Stimulated activated effector memory CD8-positive, alpha-beta T cell treated with anti-CD3 and anti-CD28 coated beads, Interleukin-12 subunit alpha, Interleukin-12 subunit beta, amount 100 ng/mL, for 72 hours (primary cell): ENCODE results near the gene COL20A1.

ENCODE experiments used
- ATAC-seq: fragments of 150-1000 bp; cut with Tn5 transposase; 2 replicates; pipeline ENCODE4 v1.10.0; 2021
- DNase-seq, 2 donors: peaks; one replicate each; pipeline ENCODE4 v3.0.0; 2021 to 2022; ENCODE audit warnings: low spot score in 2 of 2
- H3K27ac Mint-ChIP-seq: one replicate; pipeline ENCODE4 v1.8.0; 2022; ENCODE audit warnings: mild to moderate bottlenecking, mixed read lengths
- H3K36me3 Mint-ChIP-seq: one replicate; pipeline ENCODE4 v1.8.0; 2022; ENCODE audit warnings: mild to moderate bottlenecking, mixed read lengths
- H3K4me1 Mint-ChIP-seq: one replicate; pipeline ENCODE4 v1.8.0; 2022; ENCODE audit warnings: mixed read lengths
- H3K4me3 Mint-ChIP-seq: one replicate; pipeline ENCODE4 v1.8.0; 2022; ENCODE audit warnings: mild to moderate bottlenecking, mixed read lengths
- H3K9me3 Mint-ChIP-seq: one replicate; pipeline ENCODE4 v1.8.0; 2022; ENCODE audit warnings: mixed read lengths

Gene COL20A1

DNA sequence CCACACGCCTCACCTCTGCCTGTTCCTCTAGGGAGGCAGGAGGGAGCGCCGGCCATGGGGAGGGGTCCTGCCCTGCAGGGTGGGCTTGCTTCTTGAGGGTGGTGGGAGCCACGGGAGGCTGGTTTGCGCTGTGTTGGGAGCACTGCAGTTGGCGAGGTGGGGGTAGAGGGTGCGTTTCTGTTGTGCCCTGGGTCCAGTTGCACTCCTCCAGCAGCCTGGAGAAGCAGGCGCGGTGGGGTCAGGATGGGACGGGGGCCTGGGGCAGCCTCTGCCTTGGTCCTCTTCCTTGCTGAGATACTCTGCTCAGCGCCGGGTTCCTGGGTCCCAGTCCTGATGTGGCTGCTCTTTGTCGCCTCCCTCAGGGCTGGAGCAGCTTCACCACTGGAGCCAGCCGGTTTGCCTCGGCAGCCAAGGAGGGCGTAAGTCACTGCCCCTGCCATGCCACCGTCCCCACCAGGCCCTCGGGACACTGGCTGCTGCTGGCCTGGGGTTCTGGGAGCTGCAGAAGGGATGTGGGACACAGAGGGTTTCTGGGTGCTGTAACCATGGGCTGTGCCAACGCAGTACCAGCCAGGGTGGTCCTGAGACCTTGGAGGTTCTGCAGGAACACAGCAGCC is 11.9 kb upstream of the COL20A1 start:
- DNase-seq (no peak), ATAC-seq (no peak)
- H3K9me3 Mint-ChIP-seq: no peaks in the 10 kb centered on the region
- no peak overlapping the region for H3K4me3 Mint-ChIP-seq
- peaks cover 6% of the 10 kb centered on the region for H3K4me1 Mint-ChIP-seq
- H3K36me3 Mint-ChIP-seq: peaks cover 52% of the 10 kb centered on the region
- H3K27ac Mint-ChIP-seq: peak overlapping the region; percentile 65

DNA sequence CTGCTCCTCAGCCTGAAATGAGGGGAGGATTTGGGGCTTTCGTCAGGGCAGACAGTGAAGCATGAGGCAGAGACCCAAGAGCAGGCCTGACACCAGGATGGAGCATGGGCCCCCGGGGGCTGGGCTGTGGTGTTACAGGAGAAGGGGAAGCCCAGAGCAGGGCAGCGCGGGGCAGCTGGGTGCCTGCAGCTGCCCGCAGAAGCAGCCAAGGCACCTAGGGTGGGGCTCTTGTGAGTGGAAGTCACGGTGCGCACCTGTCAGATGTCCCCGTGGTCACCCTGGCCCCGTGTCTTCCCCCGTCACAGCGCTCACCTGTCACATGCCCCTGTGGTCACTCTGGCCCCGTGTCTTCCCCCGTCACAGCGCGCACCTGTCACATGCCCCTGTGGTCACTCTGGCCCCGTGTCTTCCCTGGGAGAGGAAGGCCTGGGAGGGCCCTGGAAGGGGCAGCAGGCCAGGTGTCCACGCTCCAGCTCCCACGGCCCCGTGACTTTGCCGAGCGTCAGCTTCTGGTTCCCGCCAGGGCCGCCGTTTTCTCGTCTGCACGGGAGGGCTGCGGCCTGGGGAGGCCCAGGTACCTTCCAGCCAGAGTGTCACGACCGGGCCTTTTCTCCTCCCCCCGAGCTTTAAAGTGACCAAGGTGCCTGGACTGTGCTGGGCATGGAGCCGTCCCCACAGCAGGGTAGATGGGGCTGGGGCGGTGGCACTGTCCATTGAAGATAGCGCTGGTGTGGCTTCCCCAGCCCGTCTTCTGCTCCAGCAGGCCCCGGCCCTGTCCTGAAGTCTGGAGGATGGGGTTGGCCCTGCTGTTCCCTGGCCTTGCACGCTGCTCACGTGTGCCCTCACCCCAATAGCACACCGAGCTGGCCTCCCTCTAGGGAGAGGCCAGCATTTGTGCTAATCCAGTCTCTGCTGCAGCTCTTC is 11.0 kb upstream of the COL20A1 start:
- H3K9me3 Mint-ChIP-seq: no peaks in the 10 kb centered on the region
- ATAC-seq (no peak), DNase-seq (no peak)
- H3K27ac Mint-ChIP-seq: no peak overlapping the region
- H3K36me3 Mint-ChIP-seq: peaks cover 44% of the 10 kb centered on the region
- peaks cover 6% of the 10 kb centered on the region for H3K4me1 Mint-ChIP-seq
- H3K4me3 Mint-ChIP-seq: no peak overlapping the region

DNA sequence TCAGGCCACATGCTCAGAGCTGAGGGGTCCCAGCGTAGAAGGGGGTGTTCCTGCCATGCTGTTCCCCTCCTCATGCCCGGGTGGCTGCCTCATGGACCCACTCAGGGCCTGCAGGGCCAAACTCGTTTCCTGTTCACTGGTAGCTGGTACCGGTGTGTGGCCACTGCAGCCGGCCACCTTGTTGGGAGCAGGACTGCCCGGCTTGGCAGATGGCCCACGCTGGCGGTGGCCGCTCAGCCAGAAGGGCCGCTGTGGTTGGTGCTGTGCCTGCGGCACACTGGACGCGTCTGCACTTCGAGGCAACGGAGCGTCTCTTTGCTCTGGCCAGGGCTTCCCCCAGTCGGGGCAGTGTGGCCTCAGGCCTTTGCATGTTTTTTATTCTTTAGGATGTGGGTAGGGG is 10.0 kb upstream of the COL20A1 start:
- Mint-ChIP-seq H3K36me3 (peaks cover 44% of the 10 kb centered on the region), H3K9me3 (no peaks in the 10 kb centered on the region), H3K27ac (no peak overlapping the region), H3K4me3 (no peak overlapping the region), H3K4me1 (peaks cover 6% of the 10 kb centered on the region)
- ATAC-seq (no peak), DNase-seq (no peak)

DNA sequence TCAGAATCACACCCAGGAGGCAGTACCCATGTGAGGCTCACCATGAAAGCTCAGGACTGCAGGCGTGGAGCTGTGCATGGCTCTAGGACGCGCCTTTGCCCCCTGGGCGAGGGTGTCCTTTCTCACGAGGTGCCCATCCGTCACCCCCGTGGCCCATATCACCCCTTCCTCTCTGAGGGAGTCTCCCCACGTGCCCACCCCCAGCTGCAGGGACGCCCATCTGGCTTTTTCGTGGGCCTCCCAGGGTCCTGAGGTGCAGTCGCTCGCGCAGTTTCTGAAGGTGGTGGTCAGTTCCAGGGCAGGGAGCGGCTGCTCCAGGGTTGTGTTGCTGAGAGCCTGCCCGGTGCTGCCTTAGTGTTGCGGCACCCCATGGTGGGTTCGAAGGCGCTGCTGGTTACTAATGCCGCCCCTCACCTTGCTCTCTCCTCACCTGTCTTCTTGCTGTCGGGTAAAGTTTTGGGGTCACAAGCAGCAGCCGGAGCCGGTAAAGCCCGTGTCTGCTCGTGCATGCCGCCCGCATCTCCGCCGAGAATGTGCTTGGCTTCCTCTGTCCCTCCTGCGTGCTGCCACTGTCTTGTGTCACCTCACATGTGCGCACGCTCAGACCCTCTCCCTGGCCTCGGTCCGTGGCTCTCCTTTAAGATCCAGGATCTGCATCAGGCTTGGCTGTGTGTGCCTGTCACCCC is 9.4 kb upstream of the COL20A1 start:
- no peaks in the 10 kb centered on the region for H3K9me3 Mint-ChIP-seq
- ATAC-seq: no peak
- peaks cover 42% of the 10 kb centered on the region for H3K36me3 Mint-ChIP-seq
- peak overlapping the region; percentile 54 for H3K4me3 Mint-ChIP-seq
- no peak for DNase-seq
- peak overlapping the region; percentile 75 for H3K27ac Mint-ChIP-seq
- H3K4me1 Mint-ChIP-seq: peaks cover 6% of the 10 kb centered on the region

DNA sequence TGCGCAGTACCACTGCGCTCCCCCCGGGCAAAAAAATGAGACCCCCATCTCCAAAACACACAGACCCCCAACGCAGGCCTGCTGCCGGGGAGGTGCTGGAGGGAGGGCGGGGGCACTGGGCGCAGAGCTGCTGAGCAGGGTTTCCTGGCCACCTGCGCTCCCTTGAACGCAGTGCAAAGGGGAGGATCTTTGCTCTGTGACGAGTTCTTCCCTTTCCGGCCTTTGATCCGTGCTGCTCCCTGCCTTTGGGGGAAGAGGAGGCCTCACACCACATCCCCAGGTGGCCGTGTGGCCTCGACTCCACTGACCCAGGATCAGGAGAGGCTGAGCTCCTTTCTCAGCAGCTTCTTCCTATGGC is 8.9 kb upstream of the COL20A1 start:
- ATAC-seq (peak; percentile 53), DNase-seq (no peak)
- no peaks in the 10 kb centered on the region for H3K9me3 Mint-ChIP-seq
- H3K36me3 Mint-ChIP-seq: peaks cover 37% of the 10 kb centered on the region
- peak overlapping the region; percentile 75 for H3K27ac Mint-ChIP-seq
- peak overlapping the region; percentile 54 for H3K4me3 Mint-ChIP-seq
- H3K4me1 Mint-ChIP-seq: peaks cover 6% of the 10 kb centered on the region

DNA sequence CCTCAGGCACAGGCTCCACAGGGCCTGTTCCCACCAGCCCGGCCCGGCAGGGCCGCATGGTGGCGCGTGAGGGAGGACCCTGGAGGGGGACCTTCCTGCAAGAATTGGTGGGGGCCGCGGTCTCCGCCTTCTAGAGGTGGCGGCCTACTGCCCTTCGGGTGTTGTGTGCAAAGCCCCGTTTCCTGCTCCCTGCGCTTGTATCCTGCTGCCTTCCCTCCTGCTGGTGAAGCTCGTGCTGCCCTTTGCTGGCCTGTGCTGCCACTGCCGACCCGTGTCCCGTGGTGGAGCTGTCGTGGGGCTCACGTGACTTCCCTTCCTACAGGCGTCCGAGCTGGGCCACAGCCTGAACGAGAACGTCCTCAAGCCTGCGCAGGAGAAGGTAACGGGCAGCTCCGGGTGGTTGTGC is 8.4 kb upstream of the COL20A1 start:
- peak overlapping the region; percentile 75 for H3K27ac Mint-ChIP-seq
- no peaks in the 10 kb centered on the region for H3K9me3 Mint-ChIP-seq
- H3K4me1 Mint-ChIP-seq: peaks cover 6% of the 10 kb centered on the region
- no peak for DNase-seq
- ATAC-seq: no peak
- H3K4me3 Mint-ChIP-seq: peak overlapping the region; percentile 54
- peaks cover 33% of the 10 kb centered on the region for H3K36me3 Mint-ChIP-seq

DNA sequence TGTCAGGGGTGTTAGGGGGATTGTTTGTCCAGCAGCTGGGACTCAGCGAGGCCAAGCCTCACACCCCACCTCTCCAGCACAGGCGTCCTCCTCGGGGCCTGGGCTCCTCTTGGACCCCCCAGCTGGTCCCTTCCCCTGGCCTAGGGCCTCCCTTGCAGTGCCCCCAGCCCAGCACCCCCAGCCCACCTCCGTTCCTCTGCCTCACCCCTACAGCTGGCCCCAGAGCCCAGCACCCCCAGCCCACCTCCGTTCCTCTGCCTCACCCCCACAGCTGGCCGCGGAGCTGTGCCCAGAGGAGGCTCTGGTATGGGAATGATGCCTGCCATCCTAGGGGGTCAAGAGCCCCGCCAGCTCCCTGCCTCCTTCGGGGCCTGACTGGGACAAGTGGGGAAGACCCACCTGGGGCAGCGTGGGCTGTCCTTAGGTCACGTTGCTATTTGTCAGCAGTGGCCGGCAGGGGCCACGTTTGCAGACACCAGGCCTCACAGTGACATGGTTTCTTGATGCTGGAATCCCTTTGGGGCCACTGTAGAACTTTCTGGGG is 7.9 kb upstream of the COL20A1 start:
- H3K36me3 Mint-ChIP-seq: peaks cover 33% of the 10 kb centered on the region
- no peak overlapping the region for H3K27ac Mint-ChIP-seq
- peaks cover 6% of the 10 kb centered on the region for H3K4me1 Mint-ChIP-seq
- ATAC-seq: no peak
- DNase-seq: no peak
- H3K9me3 Mint-ChIP-seq: no peaks in the 10 kb centered on the region
- peak overlapping the region; percentile 54 for H3K4me3 Mint-ChIP-seq

DNA sequence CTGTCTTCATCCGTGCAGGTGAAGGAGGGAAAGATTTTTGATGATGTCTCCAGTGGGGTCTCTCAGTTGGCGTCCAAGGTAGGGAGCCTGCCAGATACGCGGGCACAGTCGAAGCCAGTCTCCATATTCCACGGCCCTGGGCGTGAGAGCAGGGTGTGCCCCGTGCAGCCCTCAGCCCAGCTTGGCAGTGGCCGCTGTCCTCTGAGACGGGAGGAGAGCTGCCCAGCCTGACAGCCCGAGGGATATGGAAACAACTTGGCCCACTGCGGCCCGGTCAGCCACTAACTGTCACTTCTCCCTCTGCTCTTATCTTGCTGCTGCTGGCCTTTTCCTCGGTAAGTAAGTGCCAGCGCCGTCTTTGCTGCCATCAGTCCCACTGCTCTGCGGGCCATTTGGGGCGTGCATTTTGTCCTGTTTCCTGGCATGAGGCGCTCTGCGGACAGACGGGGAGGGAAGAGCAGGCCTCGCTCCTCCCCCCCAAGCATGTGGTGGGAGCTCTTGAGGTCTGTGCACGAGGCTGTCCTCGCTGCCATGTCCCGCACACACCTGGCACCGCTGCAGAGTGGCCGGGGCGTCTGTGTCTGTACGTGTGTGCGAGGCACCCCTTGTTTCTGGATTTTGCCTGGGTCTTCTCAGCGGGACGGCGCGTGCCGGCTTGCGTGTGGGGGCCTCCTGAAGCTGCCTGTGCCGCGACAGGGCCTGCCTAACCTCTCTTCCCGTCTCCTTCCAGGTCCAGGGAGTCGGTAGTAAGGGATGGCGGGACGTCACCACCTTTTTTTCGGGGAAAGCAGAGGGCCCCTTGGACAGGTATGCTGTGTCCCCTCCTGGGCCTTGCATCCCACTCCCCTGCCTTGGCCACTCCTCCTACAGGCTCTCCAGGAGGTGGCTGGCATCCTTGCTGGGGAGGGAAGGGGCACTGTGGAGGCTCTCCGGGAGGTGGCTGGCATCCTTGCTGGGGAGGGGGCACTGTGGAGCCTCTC is 7.1 kb upstream of the COL20A1 start:
- H3K4me1 Mint-ChIP-seq: peaks cover 6% of the 10 kb centered on the region
- DNase-seq: no peak
- no peaks in the 10 kb centered on the region for H3K9me3 Mint-ChIP-seq
- no peak for ATAC-seq
- peak overlapping the region; percentile 54 for H3K4me3 Mint-ChIP-seq
- peaks cover 25% of the 10 kb centered on the region for H3K36me3 Mint-ChIP-seq
- peak overlapping the region; percentile 26 for H3K27ac Mint-ChIP-seq

DNA sequence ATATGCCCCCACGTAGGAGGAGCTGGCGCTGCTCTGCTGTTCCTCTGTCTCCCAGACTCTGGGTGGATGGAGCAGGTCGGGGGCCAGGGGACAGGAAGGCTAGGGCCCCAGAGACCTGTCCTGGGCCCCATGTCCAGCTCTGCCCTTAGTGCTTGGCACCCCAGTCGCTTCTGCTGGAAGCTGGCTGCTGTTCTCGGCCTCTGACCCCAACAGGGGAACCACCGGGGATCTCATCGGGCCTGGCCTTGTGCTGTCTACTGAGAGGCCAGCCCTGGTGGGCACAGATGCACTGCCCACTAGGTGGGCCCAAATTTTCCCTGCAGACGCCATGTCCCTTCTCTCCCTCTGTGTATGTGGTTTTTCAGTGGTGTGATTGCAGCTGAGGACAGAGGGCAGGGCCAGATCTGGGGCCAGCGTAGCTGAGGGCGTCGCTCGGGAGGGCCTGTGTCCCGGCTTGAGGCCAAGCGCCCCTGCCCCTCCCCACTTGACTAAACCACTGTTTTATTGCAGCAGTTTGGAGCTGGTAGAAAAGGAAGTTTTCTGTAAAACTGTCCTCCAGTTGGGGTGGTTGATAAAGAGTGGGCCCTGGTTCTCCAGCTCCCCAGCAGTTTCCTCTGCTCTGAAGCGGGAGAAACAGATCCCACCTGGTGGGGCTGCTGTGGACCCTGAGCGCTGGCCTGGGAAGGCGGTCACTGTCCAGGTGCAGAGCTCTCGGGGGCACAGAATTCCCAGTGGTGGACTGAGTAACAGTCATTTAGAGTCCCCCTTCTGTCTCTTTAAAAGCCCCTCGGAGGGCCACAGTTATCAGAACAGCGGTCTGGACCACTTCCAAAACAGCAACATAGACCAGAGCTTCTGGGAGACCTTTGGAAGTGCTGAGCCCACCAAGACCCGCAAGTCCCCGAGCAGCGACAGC is 5.9 kb upstream of the COL20A1 start:
- peaks cover 6% of the 10 kb centered on the region for H3K4me1 Mint-ChIP-seq
- DNase-seq: no peak
- peaks cover 23% of the 10 kb centered on the region for H3K36me3 Mint-ChIP-seq

DNA sequence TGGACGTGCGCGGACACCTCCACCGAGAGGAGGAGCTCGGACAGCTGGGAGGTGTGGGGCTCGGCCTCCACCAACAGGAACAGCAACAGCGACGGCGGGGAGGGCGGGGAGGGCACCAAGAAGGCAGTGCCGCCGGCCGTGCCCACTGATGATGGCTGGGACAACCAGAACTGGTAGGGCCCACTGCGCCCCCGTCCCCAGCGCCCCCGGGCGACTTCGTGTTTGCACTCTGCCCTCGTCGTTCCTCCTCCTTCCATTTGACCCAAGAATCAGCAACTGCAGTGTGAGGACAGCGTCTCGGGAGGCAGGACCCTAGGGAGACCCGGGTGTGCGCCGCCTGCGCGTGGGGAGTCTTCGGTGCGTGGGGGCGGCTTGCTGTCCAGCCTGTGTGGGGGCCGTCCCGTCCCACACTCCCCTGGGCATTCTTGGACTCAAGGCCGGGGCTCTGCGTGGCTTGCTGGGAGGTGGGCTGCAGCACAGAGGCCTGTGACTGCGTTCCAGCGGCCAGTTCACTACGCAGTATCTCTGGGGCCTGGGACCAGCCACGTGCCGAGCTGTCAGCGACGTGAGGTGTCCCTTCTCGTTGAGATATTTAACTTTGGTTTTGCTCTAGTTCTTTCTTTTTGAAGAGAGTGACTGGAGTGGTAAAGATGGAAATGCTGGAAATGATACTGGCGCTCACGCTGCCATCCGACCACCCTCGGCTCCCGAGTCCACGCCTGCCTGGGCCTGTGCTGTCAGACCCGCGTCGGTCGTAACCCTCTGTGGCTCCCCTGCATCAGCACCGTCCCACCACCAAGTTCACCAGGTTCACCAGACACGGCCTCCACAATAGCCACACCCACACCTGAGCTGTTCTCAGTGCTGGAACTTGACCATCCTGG is 5.0 kb upstream of the COL20A1 start:
- H3K4me1 Mint-ChIP-seq: peaks cover 6% of the 10 kb centered on the region
- DNase-seq: no peak
- no peaks in the 10 kb centered on the region for H3K9me3 Mint-ChIP-seq
- ATAC-seq: no peak
- peaks cover 14% of the 10 kb centered on the region for H3K36me3 Mint-ChIP-seq
- H3K4me3 Mint-ChIP-seq: no peak overlapping the region
- H3K27ac Mint-ChIP-seq: no peak overlapping the region

More for the DNA sequence above, 5.9 kb upstream of the COL20A1 start:
- Mint-ChIP-seq H3K27ac (no peak overlapping the region), H3K9me3 (no peaks in the 10 kb centered on the region), H3K4me3 (no peak overlapping the region)
- ATAC-seq: no peak

DNA sequence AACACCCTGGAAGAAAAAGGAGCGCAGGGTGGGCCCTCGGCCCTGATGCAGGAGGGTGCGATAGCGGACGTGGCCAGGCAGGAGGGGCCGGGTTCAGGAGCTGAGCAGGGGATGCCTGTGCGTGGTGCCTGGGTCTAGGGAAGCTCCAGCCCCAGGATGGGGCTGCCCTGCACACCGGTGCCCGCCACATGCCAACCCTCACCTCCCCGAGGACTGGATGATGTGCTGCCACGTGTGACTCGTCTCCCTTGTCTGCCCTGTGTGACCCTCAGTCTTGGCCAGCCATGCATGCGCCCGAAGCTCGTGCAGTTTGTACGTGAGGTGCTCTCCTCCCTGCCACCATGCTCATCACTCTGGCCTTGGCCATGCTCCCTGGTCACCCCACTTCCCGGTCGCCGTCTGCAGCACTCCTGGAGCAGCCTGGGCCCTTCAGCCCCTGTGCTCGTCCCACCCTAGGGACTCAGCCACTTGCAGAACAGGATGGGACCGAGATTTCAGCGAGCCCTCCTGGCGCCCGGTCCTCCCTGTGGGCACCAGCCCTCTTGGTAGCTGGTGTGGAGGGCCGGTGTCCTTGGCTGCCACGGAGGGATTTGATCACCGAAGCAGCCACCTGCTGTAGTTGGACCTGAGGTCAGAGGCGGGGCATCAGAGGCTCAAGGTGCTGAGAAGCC is 4.3 kb upstream of the COL20A1 start:
- Mint-ChIP-seq H3K4me3 (no peak overlapping the region), H3K27ac (no peak overlapping the region), H3K36me3 (peaks cover 9% of the 10 kb centered on the region), H3K4me1 (peaks cover 4% of the 10 kb centered on the region), H3K9me3 (no peaks in the 10 kb centered on the region)
- DNase-seq (no peak), ATAC-seq (no peak)

DNA sequence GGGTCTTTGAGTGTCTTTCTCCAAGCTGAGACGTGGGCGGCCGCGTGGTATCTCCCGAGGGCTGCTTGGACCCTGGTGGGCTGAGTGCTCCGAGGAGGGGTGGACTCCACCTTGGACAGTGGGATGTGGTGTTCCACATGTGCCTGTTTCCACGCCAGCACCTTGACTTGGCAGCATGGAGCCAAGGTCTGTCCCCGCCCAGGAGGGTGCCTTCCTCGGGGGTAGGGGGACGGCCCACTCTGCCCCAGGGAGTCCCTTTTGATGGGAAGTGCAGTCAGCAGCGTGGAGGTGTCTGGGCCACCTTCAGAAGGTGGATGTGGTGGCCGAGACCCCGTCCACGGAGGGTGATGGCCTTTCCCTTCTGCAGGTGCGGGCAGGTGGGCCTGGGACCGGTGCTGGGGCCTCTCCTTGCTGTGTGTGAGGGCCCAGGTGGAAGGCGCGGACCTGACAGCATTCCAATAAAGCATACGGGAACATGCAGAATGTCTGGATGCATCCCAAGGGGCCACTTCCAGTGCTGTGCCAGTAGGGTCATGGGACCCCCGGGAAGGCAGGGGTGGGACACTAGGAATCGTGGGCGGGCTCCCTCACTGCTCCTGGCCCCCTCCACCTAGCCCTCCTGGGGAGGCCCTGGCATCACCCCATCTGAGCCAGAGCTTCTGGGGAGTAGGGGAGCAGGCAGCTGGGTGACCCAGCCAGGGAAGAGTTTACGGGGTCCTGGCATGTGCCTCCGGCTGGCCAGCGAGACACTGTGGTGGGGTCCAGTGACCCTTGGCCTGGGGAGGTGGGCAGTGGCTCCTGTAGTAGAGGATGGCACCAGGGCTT is 3.5 kb upstream of the COL20A1 start:
- H3K27ac Mint-ChIP-seq: no peak overlapping the region
- H3K4me3 Mint-ChIP-seq: no peak overlapping the region
- DNase-seq (no peak), ATAC-seq (no peak)
- no peaks in the 10 kb centered on the region for H3K9me3 Mint-ChIP-seq
- H3K4me1 Mint-ChIP-seq: peaks cover under 1% of the 10 kb centered on the region
- H3K36me3 Mint-ChIP-seq: peaks cover 6% of the 10 kb centered on the region
